Neural cell (in vitro differentiated cells): Measurements from ENCODE around the gene CDCP1. TPM values are rescaled to one million over a fixed set of nuclear protein-coding genes. Genes with fewer than 3 reads are reported as not detected.

Experiments used
- H2AFZ ChIP-seq: fragments of 200-600, 300-800 bp; sonication (generic), shearing (Covaris generic); 2 replicates; pipeline ENCODE4 v1.6.0; 2014; ENCODE audit warnings: low read depth, mild to moderate bottlenecking, antibody characterized with exemption, low read length, moderate library complexity
- H3F3A ChIP-seq: fragments of 200-600 bp; shearing (Covaris generic); 2 replicates; pipeline ENCODE4 v1.6.1; 2016; ENCODE audit warnings: mild to moderate bottlenecking, moderate library complexity, mixed read lengths, antibody characterized with exemption, low read length; ENCODE audit not compliant: insufficient read depth, poor library complexity, severe bottlenecking
- H3K27ac ChIP-seq: fragments of 200-600, 300-800 bp; sonication (generic), shearing (Covaris generic); 2 replicates; pipeline ENCODE4 v1.5.1; 2014; ENCODE audit warnings: mild to moderate bottlenecking, low read length, moderate library complexity
- H3K27me3 ChIP-seq: fragments of 300-800, 200-600 bp; sonication (generic), shearing (Covaris generic); 2 replicates; pipeline ENCODE4 v1.6.0; 2014; ENCODE audit warnings: mild to moderate bottlenecking, low read depth, low read length, moderate library complexity; ENCODE audit not compliant: insufficient read depth
- H3K36me3 ChIP-seq: fragments of 300-800, 200-600 bp; sonication (generic), shearing (Covaris generic); 2 replicates; pipeline ENCODE4 v1.5.1; 2014; ENCODE audit warnings: mild to moderate bottlenecking, antibody characterized with exemption, low read length, moderate library complexity; ENCODE audit not compliant: insufficient read depth
- H3K4me2 ChIP-seq: fragments of 300-800, 200-600 bp; sonication (generic), shearing (Covaris generic); 2 replicates; pipeline ENCODE4 v1.6.0; 2014; ENCODE audit warnings: mild to moderate bottlenecking, low read length
- H3K4me3 ChIP-seq: fragments of 300-800, 200-600 bp; sonication (generic), shearing (Covaris generic); 2 replicates; pipeline ENCODE4 v1.5.1; 2014; ENCODE audit warnings: mild to moderate bottlenecking, low read length, moderate library complexity
- H3K79me2 ChIP-seq: fragments of 200-600 bp; shearing (Covaris generic); replicated peaks from 2 replicates; pipeline ENCODE4 v1.6.0; 2014; ENCODE audit warnings: mild to moderate bottlenecking, low read length, moderate library complexity; ENCODE audit not compliant: insufficient read depth
- H3K9ac ChIP-seq: fragments of 300-800, 200-600 bp; sonication (generic), shearing (Covaris generic); 2 replicates; pipeline ENCODE4 v1.6.1; 2016; ENCODE audit warnings: mild to moderate bottlenecking, low read length, mixed read lengths
- H3K9me2 ChIP-seq: fragments of 200-600 bp; shearing (Covaris generic); 2 replicates; pipeline ENCODE4 v1.6.1; 2016; ENCODE audit warnings: mild to moderate bottlenecking, low read length, mixed read lengths; ENCODE audit not compliant: insufficient read depth
- H3K9me3 ChIP-seq: fragments of 200-600, 300-800 bp; sonication (generic), shearing (Covaris generic); 2 replicates; pipeline ENCODE4 v1.6.1; 2016; ENCODE audit warnings: mild to moderate bottlenecking, mixed run types, low read length, moderate library complexity, mixed read lengths
- H4K20me1 ChIP-seq: fragments of 200-600 bp; shearing (Covaris generic); 2 replicates; pipeline ENCODE4 v1.6.1; 2016; ENCODE audit warnings: mild to moderate bottlenecking, mixed run types; ENCODE audit not compliant: insufficient read depth
- EP300 ChIP-seq: fragments of 450-650 bp; conservative IDR thresholded peaks from 2 replicates; pipeline ENCODE4 v1.6.1; 2014; ENCODE audit warnings: antibody characterized with exemption, mild to moderate bottlenecking, moderate library complexity; ENCODE audit not compliant: poor library complexity, severe bottlenecking
- EZH2 ChIP-seq: fragments of 200-600, 300-800 bp; shearing (Covaris generic), sonication (generic); IDR thresholded peaks from 2 replicates; pipeline ENCODE4 v1.6.1; 2014; ENCODE audit warnings: antibody characterized with exemption, low read length, borderline replicate concordance, mild to moderate bottlenecking; ENCODE audit not compliant: insufficient read depth, poor library complexity, severe bottlenecking
- MXI1 ChIP-seq: fragments of 450-650 bp; conservative IDR thresholded peaks from 2 replicates; pipeline ENCODE4 v1.6.1; 2014; ENCODE audit warnings: antibody characterized with exemption, mild to moderate bottlenecking; ENCODE audit not compliant: poor library complexity, severe bottlenecking
- POLR2AphosphoS5 ChIP-seq: IDR thresholded peaks from 2 replicates; pipeline ENCODE4 v1.6.1; 2012
- RAD21 ChIP-seq: fragments of 450-650 bp; conservative IDR thresholded peaks from 2 replicates; pipeline ENCODE4 v1.6.1; 2014; ENCODE audit warnings: antibody characterized with exemption, mild to moderate bottlenecking, moderate library complexity
- SMC3 ChIP-seq: fragments of 450-650 bp; conservative IDR thresholded peaks from 2 replicates; pipeline ENCODE4 v1.6.1; 2014; ENCODE audit warnings: antibody characterized with exemption, mild to moderate bottlenecking, moderate library complexity; ENCODE audit not compliant: poor library complexity
- TAF1 ChIP-seq: IDR thresholded peaks from 2 replicates; pipeline ENCODE4 v1.6.1; 2012; ENCODE audit warnings: low read depth
- polyA plus RNA-seq: library from polyadenylated mRNA; depleted of rRNA; stranded (reverse); fragments of >200 nt; gene quantifications from 2 replicates; pipeline ENCODE4 v1.2.3, GENCODE V29; 2014
- TF ChIP-seq, protein P1 (sequence below): IDR thresholded peaks from 2 replicates; pipeline ENCODE4 v1.6.1; 2012; ENCODE audit warnings: borderline replicate concordance
- TF ChIP-seq, protein P2 (sequence below): fragments of 450-650 bp; IDR thresholded peaks from 2 replicates; pipeline ENCODE4 v1.5.1; 2014; ENCODE audit warnings: antibody characterized with exemption, mild to moderate bottlenecking, moderate library complexity; ENCODE audit not compliant: poor library complexity, severe bottlenecking

The CDCP1 gene
- polyA plus RNA-seq, 1 donor from 2014 or later: not detected

DNA sequence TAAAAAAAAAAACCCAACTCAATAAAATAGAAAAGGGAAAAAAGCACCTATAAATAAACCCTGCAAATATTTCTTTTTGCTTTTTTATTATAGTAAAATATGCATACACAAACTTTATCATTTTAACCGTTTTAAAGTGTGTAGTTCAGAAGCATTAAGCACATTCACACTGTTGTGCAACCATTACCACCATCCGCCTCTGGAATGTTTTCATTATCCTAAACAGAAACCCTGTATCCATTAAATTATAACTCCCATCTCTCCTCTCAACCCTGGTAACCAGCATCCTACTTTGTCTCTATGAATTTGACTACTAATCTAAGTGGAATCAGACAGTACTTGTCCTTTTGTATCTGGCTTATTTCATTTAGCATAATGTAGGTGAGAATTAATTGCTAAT, 15.0 kb downstream of the CDCP1 start:
- H3K27me3 ChIP-seq: no peaks in the 10 kb centered on the region
- no peak overlapping the region for H3K27ac ChIP-seq
- H3K79me2 ChIP-seq: no peaks in the 10 kb centered on the region
- H3K9me3 ChIP-seq: no peaks in the 10 kb centered on the region
- no peaks in the 10 kb centered on the region for H3K9me2 ChIP-seq
- no peak overlapping the region for H2AFZ ChIP-seq
- H3K4me2 ChIP-seq: no peak overlapping the region
- TF ChIP-seq EP300 (no peak), EZH2 (no peak), POLR2AphosphoS5 (no peak), RAD21 (no peak), SMC3 (no peak), MXI1 (no peak), TAF1 (no peak)
- TF ChIP-seq, protein P1, sequence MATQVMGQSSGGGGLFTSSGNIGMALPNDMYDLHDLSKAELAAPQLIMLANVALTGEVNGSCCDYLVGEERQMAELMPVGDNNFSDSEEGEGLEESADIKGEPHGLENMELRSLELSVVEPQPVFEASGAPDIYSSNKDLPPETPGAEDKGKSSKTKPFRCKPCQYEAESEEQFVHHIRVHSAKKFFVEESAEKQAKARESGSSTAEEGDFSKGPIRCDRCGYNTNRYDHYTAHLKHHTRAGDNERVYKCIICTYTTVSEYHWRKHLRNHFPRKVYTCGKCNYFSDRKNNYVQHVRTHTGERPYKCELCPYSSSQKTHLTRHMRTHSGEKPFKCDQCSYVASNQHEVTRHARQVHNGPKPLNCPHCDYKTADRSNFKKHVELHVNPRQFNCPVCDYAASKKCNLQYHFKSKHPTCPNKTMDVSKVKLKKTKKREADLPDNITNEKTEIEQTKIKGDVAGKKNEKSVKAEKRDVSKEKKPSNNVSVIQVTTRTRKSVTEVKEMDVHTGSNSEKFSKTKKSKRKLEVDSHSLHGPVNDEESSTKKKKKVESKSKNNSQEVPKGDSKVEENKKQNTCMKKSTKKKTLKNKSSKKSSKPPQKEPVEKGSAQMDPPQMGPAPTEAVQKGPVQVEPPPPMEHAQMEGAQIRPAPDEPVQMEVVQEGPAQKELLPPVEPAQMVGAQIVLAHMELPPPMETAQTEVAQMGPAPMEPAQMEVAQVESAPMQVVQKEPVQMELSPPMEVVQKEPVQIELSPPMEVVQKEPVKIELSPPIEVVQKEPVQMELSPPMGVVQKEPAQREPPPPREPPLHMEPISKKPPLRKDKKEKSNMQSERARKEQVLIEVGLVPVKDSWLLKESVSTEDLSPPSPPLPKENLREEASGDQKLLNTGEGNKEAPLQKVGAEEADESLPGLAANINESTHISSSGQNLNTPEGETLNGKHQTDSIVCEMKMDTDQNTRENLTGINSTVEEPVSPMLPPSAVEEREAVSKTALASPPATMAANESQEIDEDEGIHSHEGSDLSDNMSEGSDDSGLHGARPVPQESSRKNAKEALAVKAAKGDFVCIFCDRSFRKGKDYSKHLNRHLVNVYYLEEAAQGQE: no peak
- TF ChIP-seq, protein P2, sequence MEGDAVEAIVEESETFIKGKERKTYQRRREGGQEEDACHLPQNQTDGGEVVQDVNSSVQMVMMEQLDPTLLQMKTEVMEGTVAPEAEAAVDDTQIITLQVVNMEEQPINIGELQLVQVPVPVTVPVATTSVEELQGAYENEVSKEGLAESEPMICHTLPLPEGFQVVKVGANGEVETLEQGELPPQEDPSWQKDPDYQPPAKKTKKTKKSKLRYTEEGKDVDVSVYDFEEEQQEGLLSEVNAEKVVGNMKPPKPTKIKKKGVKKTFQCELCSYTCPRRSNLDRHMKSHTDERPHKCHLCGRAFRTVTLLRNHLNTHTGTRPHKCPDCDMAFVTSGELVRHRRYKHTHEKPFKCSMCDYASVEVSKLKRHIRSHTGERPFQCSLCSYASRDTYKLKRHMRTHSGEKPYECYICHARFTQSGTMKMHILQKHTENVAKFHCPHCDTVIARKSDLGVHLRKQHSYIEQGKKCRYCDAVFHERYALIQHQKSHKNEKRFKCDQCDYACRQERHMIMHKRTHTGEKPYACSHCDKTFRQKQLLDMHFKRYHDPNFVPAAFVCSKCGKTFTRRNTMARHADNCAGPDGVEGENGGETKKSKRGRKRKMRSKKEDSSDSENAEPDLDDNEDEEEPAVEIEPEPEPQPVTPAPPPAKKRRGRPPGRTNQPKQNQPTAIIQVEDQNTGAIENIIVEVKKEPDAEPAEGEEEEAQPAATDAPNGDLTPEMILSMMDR: no peak
- H3F3A ChIP-seq: no peaks in the 10 kb centered on the region
- no peaks in the 10 kb centered on the region for H4K20me1 ChIP-seq
- no peaks in the 10 kb centered on the region for H3K36me3 ChIP-seq
- no peak overlapping the region for H3K9ac ChIP-seq
- no peak overlapping the region for H3K4me3 ChIP-seq

DNA sequence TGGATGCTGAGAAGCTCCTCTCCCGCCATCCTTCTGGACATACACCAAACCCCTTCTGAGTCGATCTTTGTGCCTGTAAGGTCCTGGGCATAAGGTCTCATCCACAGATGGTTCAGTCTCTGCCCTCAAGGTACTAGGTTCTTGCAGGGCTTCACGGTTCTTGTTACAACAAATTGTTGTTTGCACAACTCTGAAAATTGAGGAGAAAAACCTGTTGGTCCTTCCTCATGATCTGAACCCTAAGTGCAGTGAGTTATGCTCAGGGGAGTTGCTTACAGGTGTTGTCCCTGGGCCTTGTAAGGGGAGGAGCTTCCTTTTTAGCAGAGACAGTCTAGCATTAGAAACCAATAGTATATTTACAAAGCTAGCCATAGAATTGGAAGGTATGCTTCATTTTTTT, 15.7 kb downstream of the CDCP1 start:
- Histone ChIP-seq H2AFZ (no peak overlapping the region), H3K4me2 (no peak overlapping the region), H3K9me2 (no peaks in the 10 kb centered on the region), H3K4me3 (no peak overlapping the region), H3K36me3 (no peaks in the 10 kb centered on the region), H3K27ac (no peak overlapping the region), H4K20me1 (no peaks in the 10 kb centered on the region), H3K9ac (no peak overlapping the region), H3F3A (no peaks in the 10 kb centered on the region), H3K9me3 (no peaks in the 10 kb centered on the region), H3K27me3 (no peaks in the 10 kb centered on the region), H3K79me2 (no peaks in the 10 kb centered on the region)
- no peak for TF ChIP-seq MXI1
- no peak for TF ChIP-seq TAF1
- no peak for TF ChIP-seq EZH2
- no peak for TF ChIP-seq EP300
- TF ChIP-seq POLR2AphosphoS5: no peak
- TF ChIP-seq SMC3: no peak
- TF ChIP-seq RAD21: no peak
- TF ChIP-seq, protein P1: no peak
- TF ChIP-seq, protein P2: no peak
